ENCODE measurements around the gene PLA2G15. TPM values are rescaled to one million over a fixed set of nuclear protein-coding genes. Genes with fewer than 3 reads are reported as not detected.

PLA2G15 gene
- total RNA-seq, 3 donors from 2014 or later (not counting 1 experiment from before 2014, with no cell fraction given): 5.6 to 13.0 (median 12.7) TPM

DNA sequence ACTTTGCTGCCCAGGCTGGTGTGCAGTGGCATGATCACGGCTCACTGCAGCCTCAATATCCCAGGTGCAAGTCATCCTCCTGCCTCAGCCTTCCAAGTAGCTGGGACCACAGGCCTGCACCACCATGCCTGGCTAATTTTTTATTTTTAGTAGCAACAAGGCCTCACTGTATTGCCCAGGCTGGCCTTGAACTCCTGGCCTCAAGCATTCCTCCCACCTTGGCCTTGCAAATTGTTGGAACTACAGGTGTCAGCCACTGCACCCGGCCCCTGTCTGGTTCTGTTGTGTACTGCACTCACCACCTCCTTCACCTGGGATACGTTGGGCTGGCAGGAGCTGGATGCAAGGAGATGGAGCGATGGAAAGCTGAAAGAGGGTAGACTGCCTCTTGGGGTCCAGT is 8.5 kb downstream of the PLA2G15 start:
- Mint-ChIP-seq H3K36me3 (no peaks in the 10 kb centered on the region), H3K4me1 (no peaks in the 10 kb centered on the region), H3K9me3 (no peaks in the 10 kb centered on the region), H3K27me3 (ENCODE audit: low read depth in 2 of 2) (no peaks in the 10 kb centered on the region), H3K27ac (no peak overlapping the region), H3K4me3 (no peak overlapping the region)
- DNase-seq: no peak
- H3K9me3 ChIP-seq (ENCODE audit: control insufficient read depth, insufficient read depth, low read length): no peaks in the 10 kb centered on the region
- intact Hi-C loops (cut with micrococcal nuclease): no loop called here
- H3K27ac ChIP-seq (ENCODE audit: low read length): no peak overlapping the region
- H3K4me3 ChIP-seq (ENCODE audit: low read length): no peak overlapping the region
- peaks cover 9% of the 10 kb centered on the region for H3K36me3 ChIP-seq (ENCODE audit: control insufficient read depth, insufficient read depth, low read length)
- no peak for TF ChIP-seq CTCF (IDR thresholded peaks at IDR 0.05)
- peaks cover 9% of the 10 kb centered on the region for H3K4me1 ChIP-seq (ENCODE audit: control insufficient read depth, insufficient read depth, low read length)
- 93% methylated on average over 4 of the region's 4 CpGs for WGBS (ENCODE audit: insufficient coverage)
- ATAC-seq: no peak
- no peaks in the 10 kb centered on the region for H3K27me3 ChIP-seq (ENCODE audit: control insufficient read depth, insufficient read depth, low read length)

- H3K36me3 ChIP-seq (ENCODE audit: control insufficient read depth, insufficient read depth, low read length): peaks cover 17% of the 10 kb centered on the region
- H3K9me3 Mint-ChIP-seq: no peaks in the 10 kb centered on the region
- H3K9me3 ChIP-seq (ENCODE audit: control insufficient read depth, insufficient read depth, low read length): no peaks in the 10 kb centered on the region
- TF ChIP-seq CTCF (IDR thresholded peaks at IDR 0.05): no peak
- no peak overlapping the region for H3K4me3 Mint-ChIP-seq
- H3K4me1 ChIP-seq (ENCODE audit: control insufficient read depth, insufficient read depth, low read length): peaks cover 9% of the 10 kb centered on the region
- intact Hi-C loops (cut with micrococcal nuclease): no loop called here
- DNase-seq (no peak), ATAC-seq (no peak)
- no peak overlapping the region for H3K4me3 ChIP-seq (ENCODE audit: low read length)
- H3K27ac Mint-ChIP-seq: no peak overlapping the region
- no peaks in the 10 kb centered on the region for H3K27me3 Mint-ChIP-seq (ENCODE audit: low read depth in 2 of 2)
- no peak overlapping the region for H3K27ac ChIP-seq (ENCODE audit: low read length)
- no peaks in the 10 kb centered on the region for H3K4me1 Mint-ChIP-seq
- 93% methylated on average over 18 of the region's 18 CpGs for WGBS (ENCODE audit: insufficient coverage)
- H3K27me3 ChIP-seq (ENCODE audit: control insufficient read depth, insufficient read depth, low read length): no peaks in the 10 kb centered on the region
- no peaks in the 10 kb centered on the region for H3K36me3 Mint-ChIP-seq
Measured at GRCh38 chr16:68255712-68256111, 10.5 kb downstream of the PLA2G15 start.

DNA sequence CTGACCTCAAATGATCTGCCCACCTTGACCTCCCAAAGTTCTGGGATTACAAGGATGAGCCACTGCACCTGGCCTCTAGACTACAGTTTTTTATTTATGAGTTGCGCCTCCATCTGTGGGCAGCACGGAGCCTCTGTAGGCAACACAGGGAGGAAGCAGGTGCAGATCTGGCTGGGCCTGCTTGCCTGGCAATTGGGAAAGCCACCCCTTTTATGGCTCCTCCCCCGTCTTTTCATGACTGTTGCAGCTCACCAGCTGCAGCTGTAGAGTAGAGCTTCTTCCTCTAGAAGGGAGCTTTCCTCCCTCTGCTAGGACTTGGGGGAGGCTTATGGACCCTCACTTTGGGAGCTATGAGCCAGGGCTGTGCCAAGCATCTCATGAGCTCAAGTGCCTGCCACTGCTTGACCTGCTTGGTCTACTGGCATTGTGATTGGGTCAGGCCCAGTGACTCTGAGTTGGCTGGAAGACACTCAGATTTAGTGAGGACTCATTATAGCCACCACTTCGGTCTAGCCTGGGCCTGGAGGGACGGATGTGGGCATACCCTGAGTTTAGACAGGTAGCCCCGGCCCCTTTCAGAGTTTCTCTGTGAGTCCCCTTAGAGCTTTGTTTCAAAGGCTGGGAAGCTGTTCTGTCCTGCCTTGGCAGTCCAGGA is 12.2 kb downstream of the PLA2G15 start:
- peak in 1 of 2 donors; percentile 46 for DNase-seq
- peaks cover 0 to 8% of the 10 kb centered on the region in 2 donors for H3K4me1 Mint-ChIP-seq
- H3K9me3 Mint-ChIP-seq: no peaks in the 10 kb centered on the region
- Histone ChIP-seq H3K4me1 (ENCODE audit: control insufficient read depth, insufficient read depth, low read length) (peaks cover 18% of the 10 kb centered on the region), H3K36me3 (ENCODE audit: control insufficient read depth, insufficient read depth, low read length) (peaks cover 15% of the 10 kb centered on the region), H3K9me3 (ENCODE audit: control insufficient read depth, insufficient read depth, low read length) (no peaks in the 10 kb centered on the region), H3K27me3 (ENCODE audit: control insufficient read depth, insufficient read depth, low read length) (no peaks in the 10 kb centered on the region), H3K4me3 (ENCODE audit: low read length) (no peak overlapping the region), H3K27ac (ENCODE audit: low read length) (peak overlapping the region; percentile 18)
- intact Hi-C loops (cut with micrococcal nuclease): no loop called here
- WGBS (ENCODE audit: insufficient coverage): 56% methylated on average over 6 of the region's 6 CpGs
- no peak overlapping the region for H3K27ac Mint-ChIP-seq
- no peak for ATAC-seq
- TF ChIP-seq CTCF (IDR thresholded peaks at IDR 0.05): no peak
- H3K27me3 Mint-ChIP-seq (ENCODE audit: low read depth in 2 of 2): no peaks in the 10 kb centered on the region
- no peaks in the 10 kb centered on the region for H3K36me3 Mint-ChIP-seq
- H3K4me3 Mint-ChIP-seq: no peak overlapping the region
